Measurements from ENCODE around the gene DCDC2.
"Not testable (repeated sequence)": the region's sequence is repeated elsewhere in the genome, so short reads cannot be mapped to it uniquely, and the experiment has no call there.

DCDC2 gene

GRCh38 chr6:24394780-24395437, 37.0 kb upstream of the DCDC2 start:
- Histone ChIP-seq H3K27me3 (ENCODE audit: control insufficient read depth in 5 of 5, insufficient read depth in 4 of 5, low read length in 5 of 5) (peaks cover 0 to 10% (median 5%) of the 10 kb centered on the region in 5 donors), H3K9ac (ENCODE audit: low read length in 5 of 5) (no peak overlapping the region), H3K4me1 (ENCODE audit: control insufficient read depth in 5 of 5, insufficient read depth in 5 of 5, low read length in 5 of 5) (peaks cover 0 to 12% (median 6%) of the 10 kb centered on the region in 5 donors), H3K9me3 (ENCODE audit: control insufficient read depth in 5 of 5, low read length in 5 of 5) (peaks cover 0 to 5% (median 0%) of the 10 kb centered on the region in 5 donors), H3K27ac (ENCODE audit: low read depth, low read length) (no peak overlapping the region), H3K4me3 (ENCODE audit: low read depth in 1 of 5, low read length in 5 of 5) (no peak overlapping the region), H3K36me3 (ENCODE audit: control insufficient read depth in 5 of 5, insufficient read depth in 5 of 5, low read length in 5 of 5) (no peaks in the 10 kb centered on the region)

- Histone ChIP-seq H3K9me3 (ENCODE audit: control insufficient read depth in 5 of 5, low read length in 5 of 5) (peaks cover 0 to 5% (median 0%) of the 10 kb centered on the region in 5 donors), H3K27ac (ENCODE audit: low read depth, low read length) (no peak overlapping the region), H3K36me3 (ENCODE audit: control insufficient read depth in 5 of 5, insufficient read depth in 5 of 5, low read length in 5 of 5) (no peaks in the 10 kb centered on the region), H3K27me3 (ENCODE audit: control insufficient read depth in 5 of 5, insufficient read depth in 4 of 5, low read length in 5 of 5) (peaks cover 0 to 10% (median under 1%) of the 10 kb centered on the region in 5 donors), H3K9ac (ENCODE audit: low read length in 5 of 5) (no peak overlapping the region), H3K4me1 (ENCODE audit: control insufficient read depth in 5 of 5, insufficient read depth in 5 of 5, low read length in 5 of 5) (peaks cover 0 to 12% (median 6%) of the 10 kb centered on the region in 5 donors), H3K4me3 (ENCODE audit: low read depth in 1 of 5, low read length in 5 of 5) (no peak overlapping the region)
These were observed 36.4 kb upstream of the DCDC2 start for GRCh38 chr6:24394061-24394779.

GRCh38 chr6:24391756-24392405, 34.0 kb upstream of the DCDC2 start:
- Histone ChIP-seq H3K9me3 (ENCODE audit: control insufficient read depth in 5 of 5, low read length in 5 of 5) (peaks cover 0 to 4% (median 0%) of the 10 kb centered on the region in 5 donors), H3K27ac (ENCODE audit: low read depth, low read length) (no peak overlapping the region), H3K36me3 (ENCODE audit: control insufficient read depth in 5 of 5, insufficient read depth in 5 of 5, low read length in 5 of 5) (no peaks in the 10 kb centered on the region), H3K9ac (ENCODE audit: low read length in 5 of 5) (no peak overlapping the region), H3K4me3 (ENCODE audit: low read depth in 1 of 5, low read length in 5 of 5) (no peak overlapping the region), H3K27me3 (ENCODE audit: control insufficient read depth in 5 of 5, insufficient read depth in 4 of 5, low read length in 5 of 5) (peaks cover 0 to 7% (median 0%) of the 10 kb centered on the region in 5 donors), H3K4me1 (ENCODE audit: control insufficient read depth in 5 of 5, insufficient read depth in 5 of 5, low read length in 5 of 5) (peaks cover 0 to 12% (median 6%) of the 10 kb centered on the region in 5 donors)

- Histone ChIP-seq H3K36me3 (ENCODE audit: control insufficient read depth in 5 of 5, insufficient read depth in 5 of 5, low read length in 5 of 5) (no peaks in the 10 kb centered on the region), H3K4me3 (ENCODE audit: low read depth in 1 of 5, low read length in 5 of 5) (no peak overlapping the region), H3K27me3 (ENCODE audit: control insufficient read depth in 5 of 5, insufficient read depth in 4 of 5, low read length in 5 of 5) (peaks cover 0 to 4% (median 0%) of the 10 kb centered on the region in 5 donors), H3K9me3 (ENCODE audit: control insufficient read depth in 5 of 5, low read length in 5 of 5) (no peaks in the 10 kb centered on the region), H3K9ac (ENCODE audit: low read length in 5 of 5) (no peak overlapping the region), H3K27ac (ENCODE audit: low read depth, low read length) (no peak overlapping the region), H3K4me1 (ENCODE audit: control insufficient read depth in 5 of 5, insufficient read depth in 5 of 5, low read length in 5 of 5) (peaks cover 0 to 12% (median 6%) of the 10 kb centered on the region in 5 donors)
These were observed 33.3 kb upstream of the DCDC2 start for GRCh38 chr6:24391208-24391607.

GRCh38 chr6:24387818-24388217, 30.0 kb upstream of the DCDC2 start:
- Histone ChIP-seq H3K9ac (ENCODE audit: low read length in 5 of 5) (no peak overlapping the region), H3K9me3 (ENCODE audit: control insufficient read depth in 5 of 5, low read length in 5 of 5) (no peaks in the 10 kb centered on the region), H3K36me3 (ENCODE audit: control insufficient read depth in 5 of 5, insufficient read depth in 5 of 5, low read length in 5 of 5) (no peaks in the 10 kb centered on the region)

GRCh38 chr6:24385536-24386269, 27.8 kb upstream of the DCDC2 start:
- Histone ChIP-seq H3K36me3 (ENCODE audit: control insufficient read depth in 5 of 5, insufficient read depth in 5 of 5, low read length in 5 of 5) (no peaks in the 10 kb centered on the region), H3K4me3 (ENCODE audit: low read depth in 1 of 5, low read length in 5 of 5) (no peak overlapping the region), H3K27me3 (ENCODE audit: control insufficient read depth in 5 of 5, insufficient read depth in 4 of 5, low read length in 5 of 5) (no peaks in the 10 kb centered on the region), H3K4me1 (ENCODE audit: control insufficient read depth in 5 of 5, insufficient read depth in 5 of 5, low read length in 5 of 5) (no peaks in the 10 kb centered on the region), H3K9ac (ENCODE audit: low read length in 5 of 5) (no peak overlapping the region), H3K9me3 (ENCODE audit: control insufficient read depth in 5 of 5, low read length in 5 of 5) (no peaks in the 10 kb centered on the region), H3K27ac (ENCODE audit: low read depth, low read length) (no peak overlapping the region)

More at GRCh38 chr6:24387818-24388217, 30.0 kb upstream of the DCDC2 start:
- Histone ChIP-seq H3K27ac (ENCODE audit: low read depth, low read length) (no peak overlapping the region), H3K4me1 (ENCODE audit: control insufficient read depth in 5 of 5, insufficient read depth in 5 of 5, low read length in 5 of 5) (no peaks in the 10 kb centered on the region), H3K4me3 (ENCODE audit: low read depth in 1 of 5, low read length in 5 of 5) (no peak overlapping the region), H3K27me3 (ENCODE audit: control insufficient read depth in 5 of 5, insufficient read depth in 4 of 5, low read length in 5 of 5) (no peaks in the 10 kb centered on the region)

- not testable (repeated sequence) for H3K27ac ChIP-seq (ENCODE audit: low read depth, low read length); H3K9ac ChIP-seq (ENCODE audit: low read length in 5 of 5); H3K4me3 ChIP-seq (ENCODE audit: low read depth in 1 of 5, low read length in 5 of 5); H3K9me3 ChIP-seq (ENCODE audit: control insufficient read depth in 5 of 5, low read length in 5 of 5); H3K36me3 ChIP-seq (ENCODE audit: control insufficient read depth in 5 of 5, insufficient read depth in 5 of 5, low read length in 5 of 5); H3K27me3 ChIP-seq (ENCODE audit: control insufficient read depth in 5 of 5, insufficient read depth in 4 of 5, low read length in 5 of 5); H3K4me1 ChIP-seq (ENCODE audit: control insufficient read depth in 5 of 5, insufficient read depth in 5 of 5, low read length in 5 of 5)
These were observed 26.7 kb upstream of the DCDC2 start for GRCh38 chr6:24384369-24385130.

GRCh38 chr6:24382891-24383494, 25.1 kb upstream of the DCDC2 start:
- H3K36me3 ChIP-seq (ENCODE audit: control insufficient read depth in 5 of 5, insufficient read depth in 5 of 5, low read length in 5 of 5); H3K27me3 ChIP-seq (ENCODE audit: control insufficient read depth in 5 of 5, insufficient read depth in 4 of 5, low read length in 5 of 5); H3K4me3 ChIP-seq (ENCODE audit: low read depth in 1 of 5, low read length in 5 of 5); H3K9me3 ChIP-seq (ENCODE audit: control insufficient read depth in 5 of 5, low read length in 5 of 5); H3K27ac ChIP-seq (ENCODE audit: low read depth, low read length); H3K4me1 ChIP-seq (ENCODE audit: control insufficient read depth in 5 of 5, insufficient read depth in 5 of 5, low read length in 5 of 5); H3K9ac ChIP-seq (ENCODE audit: low read length in 5 of 5): not testable (repeated sequence)

GRCh38 chr6:24382220-24382540, 24.3 kb upstream of the DCDC2 start:
- Histone ChIP-seq H3K9ac (ENCODE audit: low read length in 5 of 5) (no peak overlapping the region), H3K4me3 (ENCODE audit: low read depth in 1 of 5, low read length in 5 of 5) (no peak overlapping the region), H3K27ac (ENCODE audit: low read depth, low read length) (no peak overlapping the region), H3K36me3 (ENCODE audit: control insufficient read depth in 5 of 5, insufficient read depth in 5 of 5, low read length in 5 of 5) (no peaks in the 10 kb centered on the region), H3K4me1 (ENCODE audit: control insufficient read depth in 5 of 5, insufficient read depth in 5 of 5, low read length in 5 of 5) (no peaks in the 10 kb centered on the region), H3K27me3 (ENCODE audit: control insufficient read depth in 5 of 5, insufficient read depth in 4 of 5, low read length in 5 of 5) (no peaks in the 10 kb centered on the region), H3K9me3 (ENCODE audit: control insufficient read depth in 5 of 5, low read length in 5 of 5) (no peaks in the 10 kb centered on the region)

Measured in subcutaneous abdominal adipose tissue (tissue), 5 donors.